ENCODE measurements around the gene CRELD2. TPM values are rescaled to one million over a fixed set of nuclear protein-coding genes. Genes with fewer than 3 reads are reported as not detected.

Gene CRELD2
- total and polyA plus RNA-seq, 2 of the 4 experiments (the other 2 are of a cell fraction): 36.2 to 70.7 TPM

- TF ChIP-seq, protein P1, sequence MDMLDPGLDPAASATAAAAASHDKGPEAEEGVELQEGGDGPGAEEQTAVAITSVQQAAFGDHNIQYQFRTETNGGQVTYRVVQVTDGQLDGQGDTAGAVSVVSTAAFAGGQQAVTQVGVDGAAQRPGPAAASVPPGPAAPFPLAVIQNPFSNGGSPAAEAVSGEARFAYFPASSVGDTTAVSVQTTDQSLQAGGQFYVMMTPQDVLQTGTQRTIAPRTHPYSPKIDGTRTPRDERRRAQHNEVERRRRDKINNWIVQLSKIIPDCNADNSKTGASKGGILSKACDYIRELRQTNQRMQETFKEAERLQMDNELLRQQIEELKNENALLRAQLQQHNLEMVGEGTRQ (IDR thresholded peaks at IDR 0.05; ENCODE audit: low read depth, low read length): peak; percentile 62
- TF ChIP-seq RFX5 (IDR thresholded peaks at IDR 0.05; ENCODE audit: low read depth, low read length): no peak
- ChIA-PET POLR2A (ENCODE audit: unreplicated experiment) (no interaction called here), CTCF (no interaction called here)
- Histone ChIP-seq H3K4ac (ENCODE audit: low read depth, low read length) (peak overlapping the region; percentile 64), H2AFZ (replicated peaks; ENCODE audit: low read length, poor library complexity) (peak overlapping the region; percentile 82), H3K79me1 (ENCODE audit: low read depth in 1 of 2, low read length in 2 of 2) (peaks cover 16 to 51% of the 10 kb centered on the region in 2 experiments), H2BK15ac (ENCODE audit: low read depth, low read length) (no peak overlapping the region; the same call in 2 of the 3 replicates), H3K14ac (replicated peaks; ENCODE audit: low read depth, low read length) (0 out of 2 replicates have a peak overlapping the region, but pooled peaks have one; percentile 1), H3K4me3 (ENCODE audit: insufficient read depth, low read depth, low read length) (no peak overlapping the region), H2BK120ac (ENCODE audit: low read depth, low read length) (peak overlapping the region; percentile 47), H2AK5ac (ENCODE audit: low read depth, low read length) (peak overlapping the region; percentile 49; the same call in 1 of the 2 replicates), H2AK9ac (replicated peaks; ENCODE audit: low read depth, low read length, poor library complexity) (peak overlapping the region; percentile 74), H3K18ac (ENCODE audit: low read depth, low read length) (no peak overlapping the region; the same call in 1 of the 2 replicates), H2BK20ac (ENCODE audit: low read depth, low read length) (0 out of 2 replicates have a peak overlapping the region, but pooled peaks have one; percentile 49), H3K27me3 (ENCODE audit: control insufficient read depth, insufficient read depth, low read length) (no peaks in the 10 kb centered on the region), H3K4me2 (ENCODE audit: low read depth, low read length) (no peak overlapping the region), H4K20me1 (ENCODE audit: insufficient read depth, low read length) (peaks cover 18% of the 10 kb centered on the region), H3K4me1 (ENCODE audit: control insufficient read depth, insufficient read depth, low read length) (peaks cover 40% of the 10 kb centered on the region), H2BK5ac (ENCODE audit: low read depth, low read length, poor library complexity, severe bottlenecking) (no peak overlapping the region), H3K9me3 (ENCODE audit: control insufficient read depth, insufficient read depth, low read length) (no peaks in the 10 kb centered on the region), H4K91ac (ENCODE audit: insufficient read depth, low read depth, low read length) (0 out of 2 replicates have a peak overlapping the region, but pooled peaks have one; percentile 49), H3K27ac (ENCODE audit: insufficient read depth, low read length) (peak overlapping the region; percentile 26; the same call in 1 of the 2 replicates), H3K23ac (ENCODE audit: low read depth, low read length) (peak overlapping the region; percentile 52; the same call in 1 of the 2 replicates), H4K8ac (ENCODE audit: low read depth in 2 of 2, low read length in 2 of 2) (peak overlapping the region in 1 of 2 experiments; percentile 50; a peak in 2 of 4 replicates), H3K9me1 (ENCODE audit: insufficient read depth, low read length) (peaks cover 8% of the 10 kb centered on the region), H3K36me3 (ENCODE audit: control insufficient read depth, insufficient read depth, low read length) (peaks cover 22% of the 10 kb centered on the region), H3K56ac (ENCODE audit: extremely low read depth, insufficient read depth, low read length) (no peak overlapping the region), H3K9ac (ENCODE audit: low read depth, low read length) (no peak overlapping the region), H4K5ac (ENCODE audit: low read depth, low read length) (no peak overlapping the region)
- intact Hi-C loops (cut with micrococcal nuclease) (no loop called here), dilution Hi-C loops (cut with HindIII; ENCODE audit: low sequenced_read_pairs, unreplicated experiment) (no loop called here), in situ Hi-C loops (cut with MboI; ENCODE audit: low sequenced_read_pairs) (no loop called here)
- ATAC-seq (ENCODE audit: low read depth) (no peak), DNase-seq (no peak)
- BruUV-seq (replicated peaks): no TSS peak
- 28% methylated on average over 8 of the region's 18 CpGs; no CpG with 5 or more reads in 1 of the 2 experiments for WGBS, 2 experiments (ENCODE audit: extremely low coverage in 2 of 2, insufficient read length in 1 of 2)
These were observed 49.3 kb downstream of the CRELD2 start for GRCh38 chr22:49967706-49968208.

Measured in IMR-90 (cell line).